Activated T-cell treated with anti-CD3 and anti-CD28 coated beads for 48 hours (primary cell): ENCODE data around the gene MGRN1.

Source experiments
- DNase-seq: peaks from one replicate; pipeline ENCODE4 v3.0.0-alpha.2; 2020; ENCODE audit warnings: low read depth

Gene MGRN1

GRCh38 chr16:4624015-4624826, at the start of gene MGRN1:
TSS of gene MGRN1 (plus strand) at chr16:4624826. CDS start at chr16:4624961, 135 bp downstream.
- DNase-seq, result peak; percentile 91

- no peak for DNase-seq
Measured at GRCh38 chr16:4574919-4575705, 49.5 kb upstream of the MGRN1 start.

DNA sequence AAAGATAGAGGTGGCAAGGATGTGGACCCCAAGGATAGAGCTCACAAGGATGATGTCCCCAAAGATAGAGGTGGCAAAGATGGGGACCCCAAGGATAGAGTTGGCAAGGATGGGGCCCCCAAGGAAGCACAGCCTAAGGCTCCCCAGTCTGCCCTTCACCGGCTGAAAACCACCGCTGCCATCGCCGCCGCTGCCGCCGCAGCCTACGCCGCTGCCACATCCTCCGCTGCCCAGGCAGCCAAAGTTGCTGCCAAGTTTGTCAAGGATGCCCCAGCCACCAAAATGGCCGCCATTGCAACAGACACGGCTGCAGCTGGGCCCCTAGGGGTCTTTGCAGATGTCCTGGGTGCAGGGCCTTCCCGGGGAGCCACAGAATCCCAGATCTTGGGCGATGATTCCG, 48.6 kb upstream of the MGRN1 start:
- DNase-seq, result no peak

DNA sequence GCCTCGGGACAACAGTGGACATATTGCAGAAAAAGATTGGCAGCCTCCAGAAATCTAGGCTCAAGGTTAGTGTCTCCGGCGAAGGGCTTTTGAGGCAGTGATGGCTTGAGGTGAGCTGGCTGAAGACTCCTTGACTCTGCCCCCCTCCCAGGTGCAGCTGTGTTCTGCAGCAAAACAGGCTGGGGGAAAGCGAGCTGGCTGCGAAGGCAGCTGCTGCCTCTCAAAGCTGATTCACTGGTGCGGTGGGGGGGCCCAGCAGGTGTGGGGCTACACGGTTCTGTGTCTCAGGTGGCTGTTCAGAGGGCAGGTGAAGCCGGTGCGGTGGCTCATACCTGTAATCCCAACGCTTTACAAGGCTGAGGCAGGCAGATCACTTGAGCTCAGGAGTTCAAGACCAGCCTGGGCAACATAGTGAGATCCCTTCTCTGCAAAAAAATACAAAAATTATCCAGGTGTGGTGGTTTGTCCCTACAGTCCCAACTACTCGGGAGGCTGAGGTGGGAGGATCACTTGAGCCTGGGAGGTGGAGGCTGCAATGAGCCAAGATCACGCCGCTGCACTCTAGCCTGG, 45.6 kb upstream of the MGRN1 start:
- no peak for DNase-seq

GRCh38 chr16:4580250-4580649, 44.4 kb upstream of the MGRN1 start:
- DNase-seq, result no peak

- no peak for DNase-seq
Measured at GRCh38 chr16:4583906-4584305, 40.7 kb upstream of the MGRN1 start.

GRCh38 chr16:4586291-4586690, 38.3 kb upstream of the MGRN1 start:
- DNase-seq, result no peak

- no peak for DNase-seq
Measured at GRCh38 chr16:4588386-4588785, 36.2 kb upstream of the MGRN1 start.

- no peak for DNase-seq
Measured at GRCh38 chr16:4588961-4589360, 35.7 kb upstream of the MGRN1 start.

DNA sequence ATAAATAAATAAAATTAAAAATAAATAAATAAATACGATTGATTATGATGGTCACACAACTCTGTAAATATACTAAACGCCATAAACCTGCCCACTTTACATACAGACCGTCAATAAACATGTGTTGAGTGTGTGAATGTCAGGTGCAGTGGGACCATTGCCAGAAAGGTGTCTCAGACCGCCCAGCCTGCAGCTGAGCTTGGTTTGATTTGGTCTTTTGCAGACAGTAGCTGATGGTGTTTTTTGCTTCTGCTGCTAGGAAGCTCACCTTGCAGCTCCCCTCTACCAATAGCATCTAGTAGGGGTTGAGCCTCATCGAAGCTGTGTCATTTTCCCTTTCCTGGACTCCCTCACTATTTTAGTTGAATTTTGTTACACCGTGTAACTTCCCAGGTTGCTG, 33.4 kb upstream of the MGRN1 start:
- DNase-seq, result no peak

GRCh38 chr16:4591706-4592470, 32.7 kb upstream of the MGRN1 start:
- DNase-seq, result no peak

DNA sequence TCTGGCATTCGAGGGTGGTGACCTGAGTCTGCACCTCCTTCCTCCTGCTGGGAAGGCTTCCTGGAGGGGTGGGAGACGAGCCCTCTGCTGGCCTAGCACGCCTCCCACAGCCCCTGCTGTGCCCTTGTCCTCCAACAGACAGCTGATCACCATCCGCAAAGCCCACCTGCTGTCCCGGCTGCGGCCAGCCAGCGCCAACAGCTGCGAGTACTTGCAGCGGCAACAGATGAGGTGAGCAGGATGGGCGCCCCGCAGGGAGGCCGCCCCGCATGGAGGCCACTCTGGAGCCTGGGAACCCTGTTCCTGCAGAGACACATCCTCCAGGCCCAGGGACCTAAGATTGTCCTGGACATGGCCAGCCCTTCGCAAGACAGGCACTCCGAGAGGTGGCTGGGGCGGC, 31.5 kb upstream of the MGRN1 start:
- DNase-seq, result no peak

DNA sequence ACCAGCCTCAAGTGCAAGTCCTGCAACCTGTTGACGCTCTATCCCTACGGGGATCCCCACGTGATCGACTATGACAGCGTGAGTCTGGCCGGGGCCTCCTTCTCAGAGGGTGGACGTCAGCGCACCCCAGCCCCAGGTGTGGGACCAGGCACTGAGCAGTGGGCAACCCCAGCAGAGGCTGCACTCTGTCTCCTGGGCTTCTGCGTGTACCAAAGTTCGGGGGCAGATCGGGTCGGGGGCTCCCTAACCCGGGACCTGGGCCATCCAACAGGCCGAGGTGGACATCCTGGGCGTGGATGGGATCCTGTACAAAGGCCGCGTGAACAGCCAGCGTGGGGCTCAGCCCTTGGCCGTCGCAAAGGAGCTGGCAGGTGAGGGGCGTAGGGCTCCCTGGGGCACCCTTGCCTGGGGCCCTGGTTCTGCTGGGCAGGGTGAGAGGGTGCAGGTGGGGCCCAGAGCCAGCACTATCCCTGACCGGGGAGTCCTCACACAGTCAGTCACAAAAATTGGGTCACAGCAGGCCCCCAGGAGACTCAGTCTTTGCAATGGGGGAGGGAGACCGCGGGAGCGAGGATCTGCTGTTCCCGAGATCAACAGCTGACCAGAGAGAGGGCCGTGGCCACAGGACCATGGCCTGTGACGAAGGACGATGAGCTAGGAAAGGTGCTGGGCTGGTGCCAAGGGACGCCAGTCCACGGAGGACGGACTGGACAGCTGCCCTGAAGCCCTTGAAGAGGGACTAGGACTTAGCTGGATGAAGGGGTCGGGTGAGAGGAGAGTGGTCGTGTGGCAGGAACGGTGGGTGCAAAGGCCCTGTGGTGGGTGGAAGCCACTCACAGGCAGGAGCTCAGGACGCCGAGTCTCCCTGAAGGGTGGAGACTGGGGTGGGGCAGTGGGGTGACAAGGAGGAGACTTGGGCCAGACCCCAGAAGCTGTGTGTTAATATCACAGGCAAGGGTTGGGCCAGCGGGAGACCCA, 29.9 kb upstream of the MGRN1 start:
- DNase-seq, result no peak

DNA sequence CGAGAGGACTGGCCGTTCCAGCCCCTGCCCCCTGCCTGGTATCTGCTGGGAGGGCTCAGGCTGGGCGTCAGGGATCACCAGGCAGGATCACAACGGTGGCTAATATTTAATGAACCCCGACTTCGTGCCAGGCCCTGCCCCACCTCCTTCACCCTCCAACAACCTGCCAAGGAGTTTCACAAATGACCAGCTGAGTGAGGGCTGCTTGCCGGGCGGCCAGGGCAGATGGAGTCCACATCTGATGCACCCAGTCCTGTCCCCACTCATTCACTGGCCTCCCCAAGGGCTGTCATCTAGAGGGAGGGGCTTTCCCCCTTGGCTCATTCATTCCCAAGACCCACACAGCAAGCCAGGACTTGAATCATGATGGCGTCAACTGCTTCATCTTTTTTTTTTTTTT, 27.5 kb upstream of the MGRN1 start:
- no peak for DNase-seq

DNA sequence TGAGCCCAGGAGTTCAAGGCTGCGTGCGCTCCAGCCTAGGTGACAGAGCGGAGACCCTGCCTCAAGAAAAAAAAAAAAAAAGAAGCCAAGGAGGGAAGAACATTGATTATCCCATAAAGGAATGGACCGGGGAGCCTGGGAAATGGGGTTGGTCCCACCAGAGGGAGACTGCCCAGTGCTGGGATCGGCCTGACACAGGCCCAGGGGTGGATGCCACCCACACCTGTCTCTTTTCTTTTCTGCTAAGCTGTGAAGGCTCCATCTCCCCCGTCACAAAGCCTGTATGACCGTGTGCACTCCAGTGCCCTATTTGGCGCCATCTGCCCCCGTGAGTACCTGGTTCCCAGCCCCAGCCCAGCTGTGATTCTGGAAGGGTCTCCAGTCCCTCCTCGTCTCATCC, 25.6 kb upstream of the MGRN1 start:
- DNase-seq, result no peak

DNA sequence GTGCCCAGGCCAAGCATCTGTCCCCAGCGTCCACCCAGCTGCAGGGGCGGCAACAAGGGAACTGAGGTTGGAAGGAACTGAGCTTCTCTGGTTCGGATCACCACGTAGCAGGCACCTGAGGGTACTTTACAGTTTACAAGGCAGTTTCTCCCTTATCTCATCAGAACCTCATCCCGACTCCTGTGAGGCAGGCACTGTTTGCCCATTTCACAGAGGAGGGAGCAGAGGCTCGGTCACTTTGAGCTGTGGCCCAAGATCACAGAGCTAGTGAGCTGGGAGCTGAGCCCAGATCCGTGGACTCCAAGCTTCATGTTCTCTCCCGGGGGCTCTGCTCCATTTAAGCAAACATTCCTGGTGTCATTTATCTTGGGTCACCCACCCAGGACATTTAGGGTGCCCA, 25.1 kb upstream of the MGRN1 start:
- no peak for DNase-seq

DNA sequence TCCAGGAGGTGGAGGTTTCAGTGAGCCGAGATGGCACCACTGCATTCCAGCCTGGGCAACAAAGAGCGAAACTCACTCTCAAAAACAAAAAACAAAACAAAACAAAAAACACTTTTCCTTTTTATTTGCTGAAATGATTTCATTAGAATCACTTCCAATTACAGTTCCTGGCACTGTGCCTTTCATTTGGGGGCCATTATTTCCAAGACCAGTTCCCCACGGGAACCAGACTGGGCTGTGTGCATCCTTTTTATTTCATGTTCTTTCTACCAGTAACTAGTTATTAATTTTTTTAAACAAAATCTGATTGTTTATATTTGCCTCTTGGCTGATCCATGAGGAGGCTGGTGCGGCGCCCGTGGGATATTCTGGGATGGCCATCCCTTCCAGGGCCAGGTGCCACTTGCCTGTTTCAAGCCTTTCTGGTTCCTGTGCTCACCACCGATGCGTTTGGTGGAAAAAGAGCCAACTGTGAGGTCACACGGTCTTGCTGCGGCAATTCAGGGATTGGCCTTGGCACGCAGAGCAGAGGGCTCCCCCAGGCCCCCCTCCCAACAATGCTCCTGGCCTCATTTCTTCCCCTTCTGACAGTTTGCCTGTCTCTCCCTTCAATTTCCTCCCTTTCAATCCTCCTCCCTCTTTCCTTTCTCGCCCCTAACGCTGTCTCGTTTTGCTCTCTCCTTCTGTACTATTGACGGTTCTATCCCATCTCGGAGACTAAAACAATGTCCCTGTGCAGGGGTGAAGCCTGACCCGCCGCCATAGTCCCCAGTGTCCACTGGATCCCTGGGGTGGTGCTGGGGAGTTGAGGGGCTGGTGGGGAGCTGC, 23.4 kb upstream of the MGRN1 start:
- no peak for DNase-seq

DNA sequence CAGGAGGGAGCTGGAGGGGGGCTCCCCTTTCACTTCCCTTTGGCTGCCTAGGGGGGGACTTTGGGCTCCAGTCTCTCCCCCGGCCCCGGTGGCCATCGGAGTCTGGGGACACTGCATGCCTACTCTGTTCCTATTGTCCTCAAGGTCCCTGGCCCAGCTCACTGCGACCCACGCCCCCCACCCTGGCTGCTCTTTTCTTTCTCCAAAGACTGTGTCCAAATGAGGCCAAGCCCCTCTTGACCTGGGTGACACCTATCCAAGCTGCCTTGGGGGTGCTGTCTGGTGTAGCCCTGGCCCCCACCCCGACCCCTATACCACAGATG, 22.8 kb upstream of the MGRN1 start:
- DNase-seq, result no peak

- DNase-seq, result no peak
Measured at GRCh38 chr16:4602331-4602730, 22.3 kb upstream of the MGRN1 start.

- DNase-seq, result no peak
Measured at GRCh38 chr16:4603624-4604170, 20.9 kb upstream of the MGRN1 start.
